Activated naive CD8-positive, alpha-beta T cell treated with anti-CD3 and anti-CD28 coated beads, Interleukin-2, amount 50 U/mL, for 16 hours (primary cell): ENCODE results near the gene APOC3.
A peak's percentile ranks its signal among the peaks of the same experiment; 100 is the strongest.
"Not testable (repeated sequence)": the region's sequence is repeated elsewhere in the genome, so short reads cannot be mapped to it uniquely, and the experiment has no call there.

Experiments
- DNase-seq: peaks from one replicate; pipeline ENCODE4 v3.0.0-alpha.2; 2020; ENCODE audit warnings: low read depth, low spot score

APOC3 gene

DNA sequence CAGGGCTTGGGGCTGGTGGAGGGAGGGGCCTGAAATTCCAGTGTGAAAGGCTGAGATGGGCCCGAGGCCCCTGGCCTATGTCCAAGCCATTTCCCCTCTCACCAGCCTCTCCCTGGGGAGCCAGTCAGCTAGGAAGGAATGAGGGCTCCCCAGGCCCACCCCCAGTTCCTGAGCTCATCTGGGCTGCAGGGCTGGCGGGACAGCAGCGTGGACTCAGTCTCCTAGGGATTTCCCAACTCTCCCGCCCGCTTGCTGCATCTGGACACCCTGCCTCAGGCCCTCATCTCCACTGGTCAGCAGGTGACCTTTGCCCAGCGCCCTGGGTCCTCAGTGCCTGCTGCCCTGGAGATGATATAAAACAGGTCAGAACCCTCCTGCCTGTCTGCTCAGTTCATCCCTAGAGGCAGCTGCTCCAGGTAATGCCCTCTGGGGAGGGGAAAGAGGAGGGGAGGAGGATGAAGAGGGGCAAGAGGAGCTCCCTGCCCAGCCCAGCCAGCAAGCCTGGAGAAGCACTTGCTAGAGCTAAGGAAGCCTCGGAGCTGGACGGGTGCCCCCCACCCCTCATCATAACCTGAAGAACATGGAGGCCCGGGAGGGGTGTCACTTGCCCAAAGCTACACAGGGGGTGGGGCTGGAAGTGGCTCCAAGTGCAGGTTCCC, at the start of gene APOC3:
APOC3 (plus strand) TSS at position 383 of the 659 bp plus-strand sequence. CDS start 676 bp downstream, outside the sequence.
- no peak for DNase-seq

DNA sequence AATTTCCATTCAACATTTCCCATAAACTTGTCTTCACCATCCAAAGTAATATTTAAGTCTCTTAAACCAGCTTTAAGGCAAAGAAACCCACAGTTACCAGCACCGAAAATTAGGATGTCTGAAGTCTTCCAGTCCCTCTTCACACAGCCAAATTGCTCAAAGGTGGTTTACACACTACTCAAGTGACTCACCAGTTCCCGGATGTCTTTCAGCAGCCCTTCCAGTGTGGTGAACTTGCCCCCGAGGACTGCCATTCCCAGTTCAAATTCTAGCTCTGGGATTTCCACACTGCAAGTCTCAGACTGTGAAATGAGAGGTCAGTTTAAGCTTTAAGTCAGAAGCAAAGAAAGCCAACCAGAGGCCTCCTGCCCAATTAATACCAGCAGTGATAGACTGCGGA, 47.0 kb upstream of the APOC3 start:
- no peak for DNase-seq

DNA sequence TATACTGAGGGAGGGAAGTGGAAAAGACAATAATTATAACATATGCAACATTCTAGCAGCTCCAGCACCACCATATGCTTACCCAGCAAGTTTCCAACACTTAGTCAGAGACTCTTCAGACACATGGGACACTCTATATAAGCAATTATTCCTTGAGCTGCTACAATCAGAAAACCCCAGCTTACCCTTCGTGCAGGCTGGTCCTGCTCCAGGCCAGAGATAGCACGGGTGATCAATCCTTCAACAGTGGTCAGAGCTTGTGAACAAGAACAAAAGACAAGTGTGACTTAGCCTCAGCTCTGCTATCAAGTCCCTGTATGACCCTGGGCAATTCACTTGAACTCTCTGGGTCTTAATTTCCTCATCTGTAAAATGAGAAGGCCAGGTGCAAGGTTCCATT, 43.4 kb upstream of the APOC3 start:
- DNase-seq = no peak

DNA sequence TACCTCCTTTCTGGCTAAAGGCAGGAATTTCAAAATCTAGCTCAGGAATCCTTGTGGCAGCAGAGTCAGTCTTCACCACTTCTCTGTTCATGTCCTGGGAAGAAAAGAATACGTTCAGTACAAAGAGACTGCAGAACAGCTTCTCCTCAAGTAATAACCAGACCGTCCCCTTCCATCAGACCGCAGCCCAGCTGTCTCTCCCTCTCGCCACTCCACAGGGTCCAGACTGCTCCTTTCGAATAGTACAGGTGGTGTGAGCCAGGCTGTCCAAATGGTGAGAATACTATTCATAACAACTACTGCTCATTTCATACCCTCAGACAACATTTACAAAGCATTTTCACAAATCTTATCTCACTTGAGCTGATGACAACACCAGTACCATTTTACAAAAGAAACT, 42.7 kb upstream of the APOC3 start:
- no peak for DNase-seq

DNA sequence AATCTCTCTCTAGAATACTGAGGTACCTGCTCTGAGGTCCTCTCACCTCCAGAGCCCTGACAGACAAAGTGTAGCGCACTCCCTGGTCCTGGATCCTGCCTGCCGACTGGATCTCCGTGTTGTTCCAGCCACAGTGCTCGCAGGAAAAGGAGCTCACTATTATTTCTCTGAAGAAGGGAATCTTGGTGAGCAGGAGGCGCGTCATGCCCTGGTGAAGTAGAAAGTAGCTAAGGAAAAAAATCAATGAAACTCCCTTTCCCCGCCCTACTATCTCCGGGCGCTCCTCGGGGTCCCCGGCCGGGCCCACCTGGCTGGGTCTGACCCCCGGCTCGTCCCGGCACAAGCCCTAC, 42.3 kb upstream of the APOC3 start:
- no peak for DNase-seq

DNA sequence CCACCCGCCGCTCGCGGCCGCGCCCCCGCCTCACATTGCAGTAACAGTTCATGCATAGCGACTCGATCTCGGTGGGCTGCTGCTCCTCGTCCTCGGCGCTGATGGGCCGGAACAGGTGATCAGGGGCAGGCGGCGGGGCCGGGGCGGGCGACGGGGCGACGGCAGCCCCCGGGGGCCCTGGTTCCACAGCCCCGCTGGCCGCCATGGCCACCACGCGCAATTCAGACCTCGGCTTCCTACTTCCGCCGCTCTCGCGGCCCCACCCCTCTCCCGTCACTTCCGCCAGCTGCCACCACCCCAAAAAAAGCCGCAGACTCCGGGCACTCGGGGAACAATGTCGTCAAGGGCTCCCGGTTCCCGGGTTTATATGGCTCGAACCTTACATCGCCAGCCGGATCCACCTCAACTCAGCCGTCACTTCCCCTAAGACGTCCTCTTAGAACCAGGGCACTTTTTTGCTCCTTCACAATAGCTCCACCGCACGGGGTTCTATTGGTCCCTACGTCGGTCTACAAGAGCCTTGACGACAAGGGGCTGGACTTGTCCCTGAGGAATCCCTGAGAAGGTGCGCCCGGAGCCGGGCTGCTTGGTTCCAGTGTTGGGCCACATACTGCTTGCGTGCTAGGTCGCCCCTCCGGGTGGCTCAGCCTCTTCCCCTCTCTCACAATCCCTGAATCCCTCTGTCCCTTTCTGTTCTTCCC, 41.8 kb upstream of the APOC3 start, which contains the start of gene ZPR1:
ZPR1 (minus strand) TSS at position 238 of the 701 bp plus-strand sequence; CDS start at position 205, 33 bp downstream.
- peak; percentile 64 for DNase-seq

DNA sequence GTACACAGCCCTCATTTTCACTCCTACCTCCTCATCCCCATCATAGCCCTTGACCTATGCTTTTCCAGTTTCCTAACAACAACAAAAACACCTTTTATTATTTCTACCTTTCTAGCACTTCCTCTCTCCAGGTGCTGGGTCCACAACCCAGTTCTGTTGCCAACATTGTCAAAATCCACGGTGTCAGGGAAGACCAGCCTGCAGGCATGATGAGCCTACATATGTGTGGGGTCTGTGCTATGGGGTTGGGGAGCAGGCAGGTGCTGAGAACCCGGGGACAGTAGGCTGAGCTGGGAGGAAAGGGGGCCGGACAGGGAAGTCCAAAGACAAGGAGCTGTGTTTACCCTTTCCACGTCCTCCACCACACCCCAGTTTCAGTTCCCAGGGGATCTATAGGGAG, 41.2 kb upstream of the APOC3 start:
- DNase-seq = no peak

DNA sequence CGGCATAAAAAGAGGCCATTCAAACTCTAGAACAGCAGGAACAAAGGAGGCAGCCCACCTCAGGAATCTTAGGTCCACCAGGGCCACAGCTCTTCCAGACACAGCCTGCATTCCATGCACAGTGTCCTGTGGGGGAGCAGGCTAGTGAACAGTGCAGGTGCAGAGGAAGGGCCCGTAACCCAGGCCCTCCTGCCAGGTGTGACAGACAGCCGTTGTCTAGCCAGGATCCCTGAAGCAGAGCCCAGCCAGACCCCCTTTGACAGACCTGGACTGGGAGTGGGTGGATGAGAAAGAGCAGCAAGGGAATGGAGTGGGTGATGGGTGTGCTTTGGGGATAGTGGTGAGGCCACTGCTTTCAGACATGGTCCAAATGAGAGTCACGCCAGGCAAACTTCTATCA, 40.7 kb upstream of the APOC3 start:
- DNase-seq = no peak

DNA sequence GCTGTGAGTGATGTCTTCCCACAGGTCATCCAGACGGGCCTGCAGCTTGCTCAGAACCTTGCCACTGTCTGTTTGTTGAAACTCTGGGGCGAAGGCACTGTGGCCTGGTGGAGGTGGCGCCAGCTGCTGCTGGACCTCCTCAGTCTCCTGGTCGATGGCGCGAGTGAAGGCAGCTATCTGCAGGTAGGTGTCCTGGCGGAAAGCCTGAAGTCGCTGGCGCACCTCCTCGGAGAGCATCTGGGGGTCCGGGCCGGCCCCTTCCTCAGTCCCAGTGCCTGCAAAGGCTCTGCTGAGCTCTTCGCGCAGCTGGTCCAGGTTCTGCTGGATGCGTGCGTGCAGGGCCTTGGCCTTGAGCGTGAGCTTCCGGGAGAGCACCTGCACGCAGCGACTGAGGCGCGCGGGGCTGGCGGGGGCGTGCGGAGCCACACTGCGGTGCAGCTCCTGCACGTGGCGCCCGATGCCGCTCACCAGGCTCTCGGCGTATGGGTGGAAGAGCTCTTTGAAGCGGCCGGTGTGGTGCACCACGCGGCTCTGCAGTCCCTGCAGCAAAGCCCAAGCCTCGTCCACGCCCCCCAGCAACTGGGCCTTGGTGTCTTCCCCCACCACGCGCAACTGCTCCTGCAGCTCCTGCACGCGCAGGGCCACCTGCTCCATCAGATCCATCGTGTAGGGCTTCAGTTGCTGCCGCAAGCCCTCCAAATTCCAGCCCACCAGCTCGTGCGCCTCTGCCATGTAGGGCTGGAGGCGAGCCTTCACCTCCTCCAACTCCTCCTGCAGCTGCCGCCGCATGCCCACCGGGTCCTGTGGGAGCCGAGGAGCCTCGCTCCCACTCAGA, 39.3 kb upstream of the APOC3 start:
- DNase-seq = no peak

DNA sequence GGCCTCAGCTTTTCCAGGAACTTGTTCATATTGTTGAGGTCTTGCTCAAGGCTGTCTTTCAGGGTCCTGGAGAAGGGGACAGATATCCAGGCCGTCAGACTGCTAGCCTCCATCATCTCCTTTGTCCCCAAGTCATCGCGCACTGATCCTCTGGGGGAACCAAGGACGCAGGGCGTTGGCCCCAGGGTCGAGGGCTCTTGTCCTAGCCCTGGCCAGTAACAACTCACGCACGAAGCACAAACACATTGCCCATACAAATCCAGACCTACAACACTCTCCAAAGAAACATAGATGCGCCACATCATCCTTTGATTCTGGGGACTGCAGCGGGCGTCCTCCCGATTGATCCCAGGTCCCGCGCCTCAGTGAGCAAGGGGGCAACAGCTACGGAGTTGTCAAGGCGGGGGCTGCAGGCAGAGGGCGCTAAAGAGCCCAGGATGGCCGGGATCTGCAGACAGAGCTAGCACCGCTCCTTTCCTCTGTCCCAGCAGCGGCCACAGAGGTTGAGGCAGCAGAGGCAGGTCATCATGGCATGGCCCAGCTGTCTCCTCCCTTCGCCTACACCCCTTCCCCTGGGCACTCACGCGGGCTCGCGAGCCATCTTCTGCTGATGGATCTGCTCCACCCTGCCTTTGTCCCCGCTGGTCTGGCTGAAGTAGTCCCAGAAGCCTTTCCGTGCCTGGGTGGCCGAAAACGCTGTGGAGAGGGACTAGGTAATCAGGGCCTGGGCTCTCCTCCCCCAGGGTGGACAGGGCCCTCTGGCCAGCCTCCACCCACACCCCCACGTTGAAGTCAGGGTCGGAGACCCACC, 38.5 kb upstream of the APOC3 start:
- DNase-seq = peak; percentile 54

DNA sequence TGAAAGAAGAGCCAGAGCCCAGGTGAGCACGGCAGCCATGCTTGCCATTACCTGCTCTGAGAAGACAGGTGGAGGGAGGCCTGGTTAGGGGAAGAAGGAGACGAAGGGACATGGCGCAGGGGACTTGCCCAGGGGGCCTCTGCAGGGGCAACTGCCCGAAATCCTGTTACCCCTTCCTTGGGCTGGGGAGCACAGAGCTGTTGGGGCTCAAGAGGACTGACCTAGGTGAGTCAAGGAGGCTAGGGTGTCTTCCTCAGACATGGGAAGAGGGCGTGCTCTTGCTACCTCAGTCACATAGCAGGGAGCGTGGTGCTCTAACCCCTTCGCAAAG, 37.9 kb upstream of the APOC3 start, which contains the start of gene APOA5:
APOA5 (minus strand) TSS at position 67 of the 331 bp plus-strand sequence; CDS start at position 48, 19 bp downstream.
- DNase-seq = no peak

DNA sequence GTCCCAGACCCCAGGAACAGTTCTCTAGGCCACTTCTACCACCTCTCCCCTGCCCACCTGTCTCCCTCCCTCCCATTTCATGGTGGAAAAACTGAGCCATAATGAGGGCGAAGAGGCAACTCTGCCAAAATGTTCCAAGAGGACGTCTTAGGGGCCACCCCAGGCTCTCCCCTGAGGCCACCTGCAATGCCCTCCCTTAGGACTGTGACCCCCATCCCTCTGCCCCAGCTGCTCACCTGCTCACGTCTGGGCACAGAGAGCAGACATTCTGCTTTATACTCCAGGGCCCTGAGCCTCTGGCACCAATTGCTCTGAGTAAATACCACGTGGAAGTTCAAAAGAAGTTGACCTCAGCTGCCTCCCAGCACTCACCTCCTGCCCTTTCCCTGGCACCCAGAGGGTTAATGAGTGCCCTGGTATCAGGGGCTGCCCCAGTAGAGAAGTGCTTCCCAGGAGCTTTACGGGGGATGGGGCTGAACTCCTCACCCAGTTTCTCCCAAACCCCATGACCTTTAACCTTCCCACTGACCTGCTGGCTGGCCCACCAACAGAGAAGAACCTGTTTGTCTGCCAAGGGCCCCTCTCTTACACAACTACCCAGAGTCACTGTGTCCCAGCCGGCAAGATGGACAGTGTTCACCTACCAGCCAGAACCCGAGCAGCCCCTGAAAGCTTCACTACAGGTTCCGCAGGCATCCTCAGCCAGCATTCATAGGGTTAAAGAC, 37.4 kb upstream of the APOC3 start:
- no peak for DNase-seq

DNA sequence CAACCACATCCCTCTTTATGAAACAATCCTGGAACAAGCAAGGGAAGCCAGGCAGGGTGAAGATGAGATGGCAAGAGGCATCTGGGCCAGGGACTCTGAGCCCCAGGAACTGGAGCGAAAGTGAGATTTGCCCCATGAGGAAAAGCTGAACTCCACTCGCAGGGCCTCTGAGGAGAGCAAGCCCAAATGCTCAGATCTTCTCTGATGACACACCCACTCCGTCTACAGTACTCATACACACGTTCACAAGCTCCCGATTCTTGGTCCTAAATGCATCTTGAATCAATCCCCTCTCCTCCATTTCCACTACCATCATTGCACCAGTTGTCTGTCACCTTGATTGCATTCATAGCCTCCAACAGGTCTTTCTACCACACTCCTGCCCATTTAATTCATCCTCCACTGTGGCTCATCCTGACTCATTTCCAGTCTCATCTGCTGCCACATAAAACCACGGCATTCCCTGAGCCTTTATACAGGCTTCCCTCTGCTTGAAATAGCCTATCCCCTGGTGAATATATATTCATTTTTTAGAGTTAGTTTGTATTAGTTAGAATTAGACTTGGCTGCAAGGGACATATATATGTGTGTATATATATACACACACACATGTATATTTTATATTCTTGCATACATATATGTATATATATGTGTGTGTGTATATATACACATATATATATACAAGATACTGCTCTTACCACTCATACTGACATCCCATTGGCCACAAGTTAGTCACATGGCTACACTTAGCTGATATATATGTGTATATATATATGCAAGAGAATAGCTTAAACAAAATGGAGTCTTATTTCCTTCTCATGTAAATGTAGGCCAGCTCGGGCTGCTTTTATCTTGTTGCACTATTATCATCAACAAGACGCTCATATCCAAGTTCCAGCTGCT, 36.6 kb upstream of the APOC3 start:
- DNase-seq = no peak

DNA sequence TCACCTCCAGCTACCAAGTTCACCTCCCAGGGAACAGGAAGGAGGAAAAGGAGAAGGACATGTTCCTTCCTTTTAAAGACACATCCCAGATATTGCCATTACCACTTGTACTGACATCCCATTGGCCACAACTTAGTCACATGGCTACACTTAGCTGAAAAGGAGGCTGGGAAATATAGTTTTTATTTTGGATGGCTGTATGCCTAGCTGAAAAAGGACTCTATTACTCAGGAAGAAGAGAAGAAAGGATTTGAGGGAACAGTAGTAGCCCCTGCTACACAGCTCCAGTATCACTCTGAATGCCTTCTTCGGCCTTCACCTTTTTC, 36.0 kb upstream of the APOC3 start:
- no peak for DNase-seq

DNA sequence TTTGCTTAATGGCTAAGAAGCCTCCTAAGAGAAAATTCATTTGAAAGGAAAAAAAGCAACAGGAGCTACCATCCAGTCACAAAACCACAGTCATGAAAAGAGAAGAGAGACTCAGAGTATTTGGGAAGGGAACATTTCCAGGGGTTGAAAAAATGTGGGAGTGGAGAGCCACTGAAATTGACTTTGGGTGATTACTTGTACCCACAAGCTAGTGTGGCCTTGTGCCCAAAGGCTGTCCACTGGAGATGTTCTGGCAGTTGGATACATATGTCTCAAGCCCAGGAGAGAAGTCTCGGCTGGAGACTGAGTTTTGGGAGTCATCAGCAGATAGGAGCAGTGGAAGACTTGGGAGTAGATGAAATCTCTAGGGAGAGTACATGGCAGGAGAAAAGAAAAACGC, 34.9 kb upstream of the APOC3 start:
- DNase-seq = no peak

DNA sequence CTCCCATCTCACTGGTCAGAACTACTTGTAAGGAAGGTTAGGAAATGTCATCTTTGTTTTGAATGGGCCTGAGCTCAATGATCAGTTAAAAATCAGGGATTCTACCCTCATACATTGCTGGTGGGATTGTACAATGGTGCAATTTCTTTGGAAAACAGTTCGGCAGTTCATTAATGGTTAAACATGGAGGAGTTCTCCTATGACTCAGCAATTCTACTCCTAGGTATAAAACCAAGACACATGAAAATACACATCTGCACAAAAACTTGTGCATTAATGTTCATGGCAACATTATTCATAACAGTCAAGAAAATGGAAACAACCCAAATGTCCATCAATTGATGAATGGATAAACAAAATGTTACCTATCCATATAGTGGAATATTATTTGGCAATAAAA, 33.2 kb upstream of the APOC3 start:
- no peak for DNase-seq

DNA sequence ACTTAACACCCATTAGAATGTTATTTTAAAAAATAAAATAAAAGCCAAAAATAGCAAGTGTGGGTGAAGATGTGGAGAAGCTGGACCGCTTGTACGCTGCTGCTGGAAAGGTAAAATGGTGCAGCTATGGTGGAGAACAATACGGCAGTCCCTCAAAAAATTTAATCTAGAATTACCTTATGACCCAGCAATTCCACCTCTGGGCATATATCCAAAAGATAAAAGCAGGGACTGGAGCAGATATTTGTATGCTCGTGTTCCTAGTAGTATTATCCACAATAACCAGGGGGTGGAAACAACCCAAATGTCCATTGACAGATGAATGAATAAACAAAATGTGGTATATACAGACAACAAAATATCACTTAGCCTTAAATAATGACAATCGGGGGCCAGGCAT, 31.9 kb upstream of the APOC3 start:
- DNase-seq = no peak

DNA sequence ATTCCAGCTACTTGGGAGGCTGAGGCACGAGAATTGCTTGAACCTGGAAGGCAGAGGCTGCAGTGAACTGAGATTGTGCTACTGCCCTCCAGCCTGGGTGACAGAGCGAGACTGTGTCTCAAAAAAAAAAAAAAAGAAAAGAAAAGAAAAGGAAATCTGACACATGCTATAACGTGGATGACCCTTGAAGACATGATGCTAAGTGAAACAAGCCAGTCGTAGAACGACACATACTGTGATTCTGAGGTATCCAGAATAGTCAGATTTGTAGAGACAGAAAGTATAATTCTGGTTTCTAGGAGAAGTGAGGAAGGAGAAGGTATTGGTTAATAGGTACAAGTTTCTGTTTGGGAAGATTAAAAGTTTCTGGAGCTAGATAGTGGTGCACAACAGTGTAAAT, 31.3 kb upstream of the APOC3 start:
- no peak for DNase-seq

DNA sequence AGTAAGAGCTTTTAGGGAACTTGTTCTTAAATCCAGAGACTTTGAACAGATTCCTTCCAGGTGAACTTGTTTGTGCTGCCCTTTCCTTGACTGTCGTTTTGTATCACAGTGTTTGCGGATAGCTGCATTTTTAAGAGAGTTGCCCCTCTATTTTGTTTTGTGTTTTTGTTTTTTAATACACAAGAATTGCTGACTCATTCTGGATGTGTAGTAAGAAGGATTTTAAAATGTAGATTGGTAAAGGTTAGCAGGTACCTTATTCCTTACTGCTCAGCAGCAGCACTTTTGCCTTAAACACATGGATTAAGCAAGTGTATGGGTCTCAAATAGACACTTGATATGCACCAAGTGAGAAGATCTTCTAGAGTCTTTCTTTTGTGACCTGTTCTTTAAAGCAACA, 29.1 kb upstream of the APOC3 start:
- no peak for DNase-seq

DNA sequence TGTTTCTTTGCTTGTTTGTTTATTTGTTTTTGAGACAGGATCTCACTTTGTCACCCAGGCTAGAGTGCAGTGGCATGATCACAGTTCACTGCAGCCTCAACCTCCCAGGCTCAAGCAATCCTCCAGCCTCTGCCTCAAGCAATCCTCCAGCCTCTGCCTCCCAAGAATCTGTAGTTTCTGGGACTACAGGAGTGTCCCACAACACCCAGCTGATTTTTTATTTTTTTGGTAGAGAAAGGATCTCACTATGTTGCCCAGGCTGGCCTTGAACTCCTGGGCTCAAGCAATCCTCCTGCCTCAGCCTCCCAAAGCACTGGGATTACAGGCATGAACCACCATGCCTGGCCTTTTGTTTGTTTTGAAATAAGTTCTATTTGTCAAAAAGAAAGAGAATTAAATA, 28.0 kb upstream of the APOC3 start:
- not testable (repeated sequence) for DNase-seq
